Measurements from ENCODE around the gene METTL6.
"Not testable (repeated sequence)": the region's sequence is repeated elsewhere in the genome, so short reads cannot be mapped to it uniquely, and the experiment has no call there.

The METTL6 gene
- total RNA-seq: 5.1 to 20.1 (median 15.1) reads per million in 17 experiments

- peak; percentile 94 to 96 (median 96) for DNase-seq
Observed at GRCh38 chr3:15427182-15427880, at the start of gene METTL6, which contains the start of gene EAF1. TSS of gene METTL6 (minus strand) at chr3:15427544. CDS start at chr3:15426511, 1,033 bp downstream. TSS of gene EAF1 (plus strand) at chr3:15427598. CDS start at chr3:15427780, 182 bp downstream.

GRCh38 chr3:15476378-15476777 is 49.0 kb upstream of the METTL6 start:
- DNase-seq: no peak

- no peak for DNase-seq
Observed at GRCh38 chr3:15475161-15475560, 47.8 kb upstream of the METTL6 start.

DNA sequence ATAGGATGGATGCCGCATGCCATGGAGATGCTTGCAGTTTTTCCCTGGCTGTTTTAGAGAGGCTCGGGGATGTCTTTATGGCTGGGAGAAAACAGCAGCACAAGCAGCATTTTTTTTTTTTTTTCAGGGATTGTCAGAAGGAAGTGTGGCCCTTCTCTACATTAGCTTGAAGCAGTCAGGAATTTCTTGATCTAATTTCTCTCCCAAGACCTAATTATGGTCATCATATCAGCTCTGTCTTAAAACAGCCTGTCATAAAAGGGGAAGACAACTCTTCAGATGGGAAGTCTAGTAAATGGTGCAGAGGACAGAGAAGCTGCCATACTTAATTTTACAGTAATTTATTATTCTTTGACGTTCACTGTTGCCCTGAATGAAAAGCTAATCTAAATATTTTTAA is 44.5 kb upstream of the METTL6 start:
- DNase-seq: no peak

- DNase-seq: no peak
Observed at GRCh38 chr3:15470849-15471248, 43.5 kb upstream of the METTL6 start.

GRCh38 chr3:15470261-15470660 is 42.9 kb upstream of the METTL6 start:
- DNase-seq: no peak

DNA sequence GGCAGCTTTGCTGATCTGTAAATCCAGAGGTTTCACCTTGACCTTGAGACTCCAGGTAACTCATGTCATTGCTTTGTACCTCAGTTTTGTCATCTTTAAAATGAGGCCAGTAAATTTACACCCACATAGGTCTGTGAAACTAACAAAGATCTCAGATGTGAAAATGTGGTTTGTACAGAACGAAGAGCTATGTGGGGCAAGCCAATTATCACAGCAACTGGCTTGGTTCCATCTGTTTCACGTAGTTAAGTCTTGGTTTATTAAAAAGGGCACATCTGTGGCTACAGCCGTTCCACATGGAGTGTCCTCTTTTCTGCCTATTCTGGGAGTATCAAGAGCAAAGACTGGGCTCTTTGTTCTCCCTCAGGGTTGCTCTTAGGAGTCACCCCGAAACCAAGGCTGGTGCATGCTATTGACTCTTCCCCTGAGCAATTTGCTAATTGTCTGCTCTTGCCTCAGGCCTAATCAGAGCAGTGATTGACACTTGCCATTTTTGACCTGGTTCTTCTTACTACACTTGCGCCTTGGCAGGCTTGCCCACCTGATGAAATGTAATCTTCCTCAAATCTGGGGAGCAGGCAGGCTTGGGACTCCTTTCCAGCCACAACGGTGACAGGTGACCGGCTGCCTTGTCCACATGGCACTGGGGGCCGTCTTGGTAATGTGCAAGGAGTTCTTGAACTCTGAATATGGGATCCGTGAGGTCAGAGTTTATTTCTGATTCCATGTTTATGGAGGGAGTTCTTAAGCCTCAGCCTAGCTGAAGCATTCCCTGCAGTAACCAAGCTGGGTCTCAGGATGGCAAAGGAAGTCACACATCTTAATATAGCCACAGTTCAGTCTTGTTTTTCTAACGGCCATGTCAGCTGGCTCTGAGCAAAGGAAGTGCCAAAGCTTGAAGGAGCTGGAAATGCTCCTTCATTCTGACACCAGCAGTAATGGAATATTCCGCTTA is 40.2 kb upstream of the METTL6 start:
- DNase-seq: no peak

- no peak for DNase-seq
Observed at GRCh38 chr3:15465876-15466585, 38.7 kb upstream of the METTL6 start.

DNA sequence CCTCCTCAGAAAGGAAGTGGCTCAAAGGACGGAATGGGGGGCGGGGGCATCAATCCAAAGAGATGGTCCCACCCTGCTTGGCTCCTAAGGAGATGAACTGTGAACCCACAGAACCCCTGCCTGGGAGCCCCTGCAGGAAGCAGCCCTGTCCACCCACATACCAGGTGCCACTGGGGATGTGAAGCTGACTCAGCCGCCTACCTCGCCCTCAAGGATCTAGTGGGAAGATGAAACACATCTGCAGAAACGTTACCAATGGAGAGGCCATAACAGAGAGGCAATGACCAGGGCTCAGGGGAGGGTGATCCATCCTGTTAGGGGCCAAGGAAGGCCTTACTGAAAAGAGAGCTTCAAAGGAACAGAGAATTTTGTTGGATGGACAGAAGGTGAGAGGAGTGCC is 35.1 kb upstream of the METTL6 start:
- DNase-seq: no peak

DNA sequence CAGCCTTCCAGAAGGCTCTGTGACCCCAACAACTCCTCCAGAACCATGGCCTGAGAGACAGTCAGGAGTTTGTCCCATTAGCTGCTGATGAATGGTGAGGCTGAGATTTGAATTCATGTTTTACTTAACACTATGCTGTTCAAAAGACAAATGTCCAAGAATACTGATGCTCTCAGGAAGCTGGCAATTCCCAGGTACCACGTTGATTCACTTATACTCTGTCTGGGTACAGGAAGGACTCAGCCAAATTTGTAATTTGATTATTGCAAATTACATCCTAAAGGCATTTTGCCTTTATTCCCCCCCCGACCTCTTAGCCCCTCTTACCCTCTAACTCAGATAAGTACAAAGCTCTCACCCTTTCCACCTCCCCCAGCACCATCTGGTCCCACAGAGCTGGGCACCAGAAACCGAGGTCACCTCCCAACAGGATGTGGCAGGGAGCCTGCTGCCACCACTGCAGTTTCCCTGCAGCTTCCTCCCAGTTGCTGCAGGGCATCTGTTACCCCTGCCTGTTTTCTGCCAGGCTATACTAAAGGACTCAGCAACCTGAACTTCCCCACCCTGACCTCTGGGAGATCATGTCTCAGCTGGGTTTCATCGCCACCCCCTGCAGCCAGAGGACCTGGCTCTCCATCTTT is 33.7 kb upstream of the METTL6 start:
- peak; percentile 35 to 43 (median 40) for DNase-seq

DNA sequence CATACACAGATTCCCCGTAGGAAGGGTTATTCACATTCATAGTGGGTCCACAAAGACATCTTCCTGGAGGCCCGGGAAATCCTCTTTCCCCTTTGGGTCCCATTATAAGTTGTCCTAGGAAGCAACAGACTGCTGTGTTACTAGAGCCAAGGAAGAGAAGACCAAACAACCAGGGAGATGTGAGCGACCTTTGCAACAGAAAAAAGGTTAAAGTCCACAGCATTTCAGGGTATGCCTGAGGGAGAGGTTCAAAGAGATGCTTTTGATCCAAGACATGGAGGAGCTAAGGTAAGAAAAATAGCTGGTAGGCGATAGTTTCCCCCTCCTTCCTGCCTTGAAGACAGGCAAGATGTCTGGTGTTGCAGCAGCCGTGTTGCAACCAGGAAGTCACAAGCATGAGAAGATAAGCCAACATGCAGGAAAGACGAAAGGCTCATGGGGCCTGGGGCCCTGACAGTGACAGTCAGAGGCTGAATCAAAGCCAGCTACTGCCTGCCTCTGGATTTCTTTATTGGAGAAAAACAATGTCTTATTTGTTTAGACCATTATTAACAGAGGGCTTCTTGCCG is 31.0 kb upstream of the METTL6 start:
- DNase-seq: peak; percentile 54 to 73 (median 68)

DNA sequence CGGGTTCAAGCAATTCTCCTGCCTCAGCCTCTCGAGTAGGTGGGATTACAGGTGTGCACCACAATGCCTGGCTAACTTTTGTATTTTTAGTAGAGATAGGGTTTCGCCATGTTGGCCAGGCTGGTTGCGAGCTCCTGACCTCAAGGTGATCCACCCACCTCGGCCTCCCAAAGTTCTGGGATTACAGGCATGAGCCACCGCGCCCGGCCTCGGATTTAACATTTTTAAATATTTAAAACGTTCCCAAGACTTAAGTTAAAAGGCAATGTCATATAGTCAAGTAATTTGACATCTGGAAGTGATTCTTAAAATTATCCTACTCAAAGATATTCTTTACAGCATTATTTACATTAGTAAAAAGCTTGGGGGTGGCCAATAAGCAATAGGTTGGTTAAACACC is 29.6 kb upstream of the METTL6 start:
- not testable (repeated sequence) for DNase-seq

- DNase-seq: no peak
Observed at GRCh38 chr3:15456321-15456720, 29.0 kb upstream of the METTL6 start.

DNA sequence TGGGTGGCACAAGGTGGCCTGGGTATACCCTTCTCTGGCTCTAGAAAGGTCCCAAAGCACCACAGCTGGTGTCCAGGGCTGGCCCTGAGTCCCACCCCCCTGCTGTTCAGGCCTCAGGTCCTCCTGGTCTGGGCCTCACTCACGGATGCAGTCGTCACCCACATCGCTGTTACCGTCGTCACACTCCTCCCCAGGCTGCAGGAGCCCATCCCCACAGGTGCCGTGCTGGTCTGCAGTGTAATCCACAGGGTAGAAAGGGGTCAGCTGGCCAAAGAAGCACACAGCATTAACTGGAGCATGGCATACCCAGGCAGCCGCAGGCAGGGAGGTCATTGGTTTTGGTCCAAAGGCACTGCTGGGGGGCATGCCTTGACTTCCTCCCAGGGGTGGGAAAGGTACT is 28.4 kb upstream of the METTL6 start:
- DNase-seq: no peak

DNA sequence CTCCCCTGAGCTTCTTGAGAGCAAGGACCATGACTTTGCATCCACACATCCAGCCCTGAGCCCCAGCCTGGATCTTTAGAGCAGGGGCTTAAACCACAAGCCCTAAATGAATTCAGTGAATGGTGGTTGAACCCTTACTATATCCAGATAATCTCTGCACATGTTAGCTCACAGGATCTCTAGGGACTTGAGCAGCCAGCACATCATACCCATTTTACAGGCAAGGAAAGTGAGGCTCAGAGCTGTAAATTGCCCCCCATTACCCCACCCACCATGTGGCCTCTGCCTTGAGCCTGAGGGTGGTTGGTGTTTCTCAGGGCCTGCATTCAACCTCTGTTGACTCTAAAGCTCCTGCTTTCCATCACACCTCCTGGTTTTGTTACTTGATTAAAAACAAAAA is 27.6 kb upstream of the METTL6 start:
- DNase-seq: no peak

GRCh38 chr3:15453991-15454625 is 26.8 kb upstream of the METTL6 start:
- no peak for DNase-seq

DNA sequence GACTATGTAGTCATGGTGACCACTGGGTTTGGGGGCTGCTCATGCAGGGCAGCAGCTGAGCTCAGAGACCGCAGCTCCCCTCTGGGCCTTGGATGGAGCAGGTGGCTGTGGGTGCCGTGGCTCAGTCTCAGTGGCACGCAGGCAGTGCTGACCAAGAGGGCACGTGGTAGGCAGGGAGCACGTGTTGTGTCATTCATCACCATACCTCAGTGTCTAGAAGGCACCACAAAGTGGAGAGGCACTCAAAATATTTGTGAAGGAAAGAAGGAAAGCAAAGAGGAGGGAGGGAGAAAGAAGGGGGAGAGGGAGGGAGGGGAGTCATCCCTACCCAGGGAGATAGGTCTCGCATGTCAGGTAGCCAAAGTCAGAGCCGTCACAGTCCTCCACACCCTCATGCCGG is 26.2 kb upstream of the METTL6 start:
- no peak for DNase-seq

GRCh38 chr3:15452961-15453360 is 25.6 kb upstream of the METTL6 start:
- DNase-seq: no peak

DNA sequence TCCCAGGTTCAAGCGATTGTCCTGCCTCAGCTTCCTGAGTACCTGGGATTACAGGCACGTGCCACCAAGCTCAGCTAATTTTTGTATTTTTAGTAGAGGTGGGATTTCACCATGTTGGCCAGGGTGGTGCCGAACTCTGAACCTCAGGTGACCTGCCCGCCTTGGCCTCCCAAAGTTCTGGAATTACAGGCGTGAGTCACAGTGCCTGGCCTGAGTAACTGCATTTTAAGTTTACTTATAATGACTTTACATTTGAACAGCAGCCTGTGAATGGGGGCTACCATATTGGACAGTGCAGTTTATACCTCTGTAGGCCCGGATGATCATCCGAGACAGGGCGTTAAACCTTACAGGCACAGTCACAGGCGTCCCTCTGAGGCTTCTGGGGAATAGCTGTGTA is 24.8 kb upstream of the METTL6 start:
- DNase-seq: no peak

DNA sequence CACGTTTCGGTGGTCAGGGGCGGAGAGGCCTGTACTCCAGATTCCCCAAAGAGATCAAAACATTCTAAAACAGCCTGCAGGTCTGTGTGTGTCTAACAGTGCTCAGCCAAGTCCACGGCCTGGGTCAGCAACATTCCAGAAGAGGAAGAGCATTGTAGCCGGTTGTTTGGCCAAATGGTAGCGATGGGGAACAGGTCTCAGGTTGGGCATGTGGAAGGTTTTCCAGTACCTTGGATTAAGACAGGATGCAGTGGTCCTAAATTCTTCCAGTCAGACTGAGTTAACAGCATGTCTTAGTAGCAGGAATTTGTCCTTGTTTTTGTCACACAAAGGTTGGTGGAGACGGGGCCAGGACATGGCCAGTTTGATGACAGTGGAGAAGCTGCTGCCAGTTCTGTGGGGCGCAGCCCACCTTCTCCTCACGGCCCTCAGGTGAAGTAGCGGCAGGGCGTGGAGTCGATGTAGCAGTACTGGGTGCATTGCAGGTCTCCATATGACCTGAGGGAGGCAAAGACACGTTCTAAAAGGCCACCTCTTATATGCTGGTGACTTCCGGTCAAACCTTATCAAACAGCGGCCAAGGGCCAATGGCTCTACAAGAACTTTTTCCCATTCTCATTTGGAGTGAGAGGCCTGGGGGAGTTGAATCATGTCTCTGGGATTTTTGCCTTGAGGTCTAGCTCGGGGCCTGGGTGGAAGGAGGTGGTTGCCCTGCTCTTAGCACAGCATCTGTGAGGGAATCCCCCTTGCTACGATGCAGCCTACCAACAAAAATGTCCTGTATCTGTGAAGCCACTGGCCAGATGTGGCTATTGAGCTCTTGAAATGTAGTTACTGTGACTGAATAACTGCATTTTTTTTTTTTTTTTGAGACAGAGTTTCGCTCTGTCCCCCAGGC is 24.1 kb upstream of the METTL6 start:
- DNase-seq: no peak

Measured in suppressor macrophage (primary cell).